ENCODE measurements around the gene CRIP3.

Gene CRIP3

GRCh38 chr6:43275801-43276576, 32.6 kb downstream of the CRIP3 start:
- H3K27ac ChIP-seq: no peak overlapping the region
- DNase-seq (ENCODE audit: low read depth, low spot score): no peak

GRCh38 chr6:43274916-43275597, 33.6 kb downstream of the CRIP3 start:
- no peak overlapping the region for H3K27ac ChIP-seq
- no peak for DNase-seq (ENCODE audit: low read depth, low spot score)

- DNase-seq (ENCODE audit: low read depth, low spot score): no peak
- no peak overlapping the region for H3K27ac ChIP-seq
These were observed 34.3 kb downstream of the CRIP3 start for GRCh38 chr6:43274127-43274915.

GRCh38 chr6:43273707-43274106, 34.9 kb downstream of the CRIP3 start:
- H3K27ac ChIP-seq: no peak overlapping the region
- no peak for DNase-seq (ENCODE audit: low read depth, low spot score)

GRCh38 chr6:43271944-43272343, 36.7 kb downstream of the CRIP3 start:
- no peak overlapping the region for H3K27ac ChIP-seq
- DNase-seq (ENCODE audit: low read depth, low spot score): no peak

DNA sequence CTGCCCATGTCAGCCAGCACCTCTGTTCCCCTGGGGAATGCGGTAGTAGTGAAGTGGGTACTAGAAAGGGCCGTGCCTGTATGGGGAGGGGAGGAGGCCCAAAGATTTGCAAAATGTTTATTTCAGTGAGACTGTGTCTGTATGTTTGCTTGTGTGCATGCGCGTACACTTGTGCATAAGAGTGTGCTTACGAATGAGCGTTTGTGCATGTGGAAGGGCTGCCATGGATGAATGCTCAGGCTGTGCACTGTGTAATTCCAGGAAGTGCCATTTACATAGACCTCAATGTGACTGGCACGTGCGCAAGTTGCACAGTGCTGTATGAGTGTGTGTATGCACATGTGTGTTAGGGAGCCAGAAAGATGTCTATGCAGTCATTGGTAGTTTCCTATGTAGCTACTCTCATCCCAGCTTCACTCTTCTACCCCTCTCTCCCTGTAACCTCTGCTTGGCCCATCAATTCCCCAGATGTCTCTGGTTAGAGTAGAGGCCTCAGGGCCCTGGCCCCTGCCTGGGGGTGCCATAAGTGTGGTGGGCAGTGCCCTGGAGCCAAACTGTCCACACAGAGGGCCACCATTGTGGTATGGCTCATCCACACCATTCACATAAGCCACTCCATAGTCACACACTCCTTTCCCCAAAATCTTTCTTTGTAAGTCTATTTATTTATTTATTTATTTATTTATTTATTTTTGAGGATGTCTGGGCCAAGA, 37.4 kb downstream of the CRIP3 start:
- no peak for DNase-seq (ENCODE audit: low read depth, low spot score)

GRCh38 chr6:43269273-43270007, 39.2 kb downstream of the CRIP3 start:
- H3K27ac ChIP-seq: no peak overlapping the region
- no peak for DNase-seq (ENCODE audit: low read depth, low spot score)

More for the DNA sequence above, 37.4 kb downstream of the CRIP3 start:
- H3K27ac ChIP-seq: no peak overlapping the region

DNA sequence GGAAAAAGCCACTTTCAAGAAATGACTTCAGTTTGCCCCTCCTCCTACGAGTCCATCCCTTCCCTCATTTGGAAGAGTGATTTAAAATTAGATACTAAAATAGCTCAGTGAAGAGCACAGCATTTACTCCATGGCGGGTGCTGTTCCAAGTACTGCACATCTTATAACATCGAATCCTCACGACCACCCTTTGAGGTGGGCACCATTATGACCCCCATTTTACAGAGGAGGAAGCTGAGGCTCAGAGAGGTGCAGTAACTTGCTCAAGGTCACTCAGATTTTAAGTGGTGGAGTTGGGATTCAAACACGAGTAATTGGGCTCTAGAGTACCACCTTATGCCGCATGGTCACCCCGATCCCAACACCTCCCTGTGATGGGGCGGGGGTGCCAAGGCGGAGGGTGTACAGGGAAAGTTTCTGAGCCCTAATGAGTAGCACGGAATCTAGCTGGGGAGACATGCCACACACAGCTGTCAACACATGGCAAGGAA, 39.8 kb downstream of the CRIP3 start:
- no peak for DNase-seq (ENCODE audit: low read depth, low spot score)
- no peak overlapping the region for H3K27ac ChIP-seq

GRCh38 chr6:43268355-43268700, 40.3 kb downstream of the CRIP3 start:
- H3K27ac ChIP-seq: no peak overlapping the region
- no peak for DNase-seq (ENCODE audit: low read depth, low spot score)

DNA sequence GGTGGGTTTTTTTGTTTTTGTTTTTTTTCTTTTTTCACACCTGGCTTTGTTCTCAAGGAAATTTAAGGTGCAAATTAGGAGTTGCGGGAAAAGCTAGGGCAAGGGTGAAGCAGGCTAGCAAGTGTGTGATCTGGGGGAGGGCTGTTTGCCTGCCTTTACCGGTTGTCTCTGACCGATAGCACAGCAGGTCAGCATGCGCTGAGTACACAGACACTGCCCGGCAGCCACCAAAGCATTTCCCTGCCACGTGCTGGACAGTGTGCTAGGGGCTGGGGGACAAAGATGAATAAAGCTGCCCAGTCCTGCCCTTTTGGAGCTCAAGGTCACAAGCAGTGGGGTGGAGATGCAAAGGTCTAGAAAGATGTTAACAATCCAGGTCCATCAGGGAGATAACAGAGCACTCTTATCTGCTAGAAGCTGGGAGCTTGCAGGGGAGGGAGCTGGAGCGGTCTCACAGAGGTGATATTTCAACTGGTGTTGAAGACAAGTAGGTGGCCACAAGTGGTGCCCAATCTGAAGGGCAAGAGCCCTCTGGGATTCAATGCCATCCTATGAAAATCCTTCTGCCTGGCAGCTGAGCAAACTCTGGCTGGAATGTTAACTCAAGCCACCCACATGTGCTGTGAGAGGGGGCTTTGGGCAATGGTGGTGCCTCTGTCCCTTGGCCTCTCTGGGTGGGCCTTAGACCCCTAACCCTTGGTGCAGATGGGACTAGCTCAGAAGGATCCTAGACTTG, 40.8 kb downstream of the CRIP3 start:
- no peak for DNase-seq (ENCODE audit: low read depth, low spot score)
- H3K27ac ChIP-seq: no peak overlapping the region

DNA sequence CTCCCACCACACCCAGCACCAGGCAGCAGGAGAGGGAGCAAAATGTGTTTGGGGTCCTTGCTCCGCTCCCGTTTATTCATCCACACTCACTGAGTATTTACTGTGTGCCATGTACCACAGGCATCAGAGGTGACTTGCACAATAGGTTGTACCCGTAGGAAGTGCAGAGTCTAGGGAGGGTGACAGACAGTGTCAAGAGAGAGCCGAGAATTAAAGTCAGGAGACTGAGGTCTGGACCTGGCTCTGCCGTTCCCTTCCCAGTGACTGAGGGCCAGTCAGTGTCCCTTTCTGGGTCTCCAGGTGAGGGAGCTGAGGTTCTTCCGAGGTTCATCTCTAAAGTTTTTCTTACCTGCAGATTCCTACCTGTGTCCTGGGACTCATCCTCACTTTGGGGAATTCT, 43.1 kb downstream of the CRIP3 start:
- DNase-seq (ENCODE audit: low read depth, low spot score): no peak
- no peak overlapping the region for H3K27ac ChIP-seq

- H3K27ac ChIP-seq: no peak overlapping the region
- DNase-seq (ENCODE audit: low read depth, low spot score): no peak
These were observed 44.0 kb downstream of the CRIP3 start for GRCh38 chr6:43264599-43265145.

- DNase-seq (ENCODE audit: low read depth, low spot score): no peak
- no peak overlapping the region for H3K27ac ChIP-seq
These were observed 45.1 kb downstream of the CRIP3 start for GRCh38 chr6:43263314-43264178.

- DNase-seq (ENCODE audit: low read depth, low spot score): no peak
- no peak overlapping the region for H3K27ac ChIP-seq
These were observed 45.8 kb downstream of the CRIP3 start for GRCh38 chr6:43262780-43263313.

DNA sequence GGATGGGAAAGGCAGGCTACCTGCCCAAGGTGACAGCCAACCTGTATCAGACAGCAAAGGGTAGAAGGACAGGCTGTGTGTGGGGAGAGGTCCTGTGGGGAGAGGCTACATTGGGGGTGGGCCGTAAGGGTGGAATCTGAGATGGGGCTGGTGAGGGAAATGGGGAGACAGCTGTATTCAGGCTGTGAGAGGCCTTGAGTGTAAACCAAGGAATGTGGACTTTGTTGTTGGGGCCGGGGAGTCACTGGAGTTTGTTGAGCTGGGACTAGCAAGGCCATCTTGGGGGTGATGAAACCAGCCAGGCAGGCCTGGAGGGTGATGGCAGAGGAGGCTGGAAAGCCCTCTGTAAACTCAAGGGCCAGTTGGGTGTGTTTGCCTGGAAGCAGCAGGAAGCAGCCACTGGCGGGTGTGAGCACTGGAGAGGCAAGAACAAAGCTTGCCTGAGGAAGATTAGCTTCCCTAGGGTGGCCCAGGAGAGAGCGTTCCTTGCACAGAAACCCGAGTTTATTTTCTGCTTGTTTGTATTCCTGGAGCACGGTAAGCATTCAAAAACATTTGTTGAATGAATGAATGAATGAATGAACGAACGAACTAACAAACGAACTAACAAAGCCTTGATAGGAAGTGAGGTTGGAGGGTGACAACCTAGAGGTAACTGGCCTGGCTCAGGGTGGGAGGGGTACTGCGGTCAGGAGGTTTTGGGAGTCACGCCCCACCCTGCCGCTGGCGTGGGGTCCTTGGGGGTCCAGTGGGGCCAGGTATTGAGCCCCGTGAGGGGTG, 46.4 kb downstream of the CRIP3 start:
- H3K27ac ChIP-seq: no peak overlapping the region
- no peak for DNase-seq (ENCODE audit: low read depth, low spot score)

DNA sequence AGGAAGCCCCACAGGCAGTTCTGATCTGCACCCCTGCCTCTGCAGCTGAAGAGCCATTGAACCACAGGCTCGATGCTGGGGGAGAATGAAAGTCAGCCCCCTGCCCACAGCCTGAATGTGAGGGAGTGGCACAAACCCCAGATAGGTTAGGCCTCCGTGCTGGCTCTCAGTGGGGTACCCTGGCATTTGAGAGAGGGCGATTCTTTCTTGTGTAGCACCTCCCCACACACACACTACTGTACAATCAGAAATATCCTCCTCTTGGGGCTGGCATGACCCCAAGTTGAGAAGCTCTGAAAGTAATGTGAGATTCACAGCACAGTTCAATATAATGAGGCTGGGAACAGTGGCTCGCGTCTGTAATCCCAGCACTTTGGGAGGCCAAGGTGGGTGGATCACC, 47.4 kb downstream of the CRIP3 start:
- DNase-seq (ENCODE audit: low read depth, low spot score): no peak
- no peak overlapping the region for H3K27ac ChIP-seq

- H3K27ac ChIP-seq: no peak overlapping the region
These were observed 47.8 kb downstream of the CRIP3 start for GRCh38 chr6:43260791-43261190.

More at GRCh38 chr6:43260791-43261190, 47.8 kb downstream of the CRIP3 start:
- no peak for DNase-seq (ENCODE audit: low read depth, low spot score)
